Spinal cord (tissue), 10 donors: ENCODE measurements around the gene OBSCN. TPM values are rescaled to one million over a fixed set of nuclear protein-coding genes. Genes with fewer than 3 reads are reported as not detected.

Source experiments
- DNase-seq, 6 donors: peaks; one replicate each; pipeline versions ENCODE4 v3.0.0 to v3.0.0-alpha.2; 2013 to 2015; ENCODE audit warnings: low spot score in 6 of 6, low read depth in 4 of 6
- H3K27ac ChIP-seq: one replicate; pipeline ENCODE4 v1.5.1; 2013; ENCODE audit warnings: low read depth, low read length, control low read depth
- H3K27me3 ChIP-seq: one replicate; pipeline ENCODE4 v1.6.1; 2013; ENCODE audit warnings: low read length; ENCODE audit not compliant: control insufficient read depth, insufficient read depth
- H3K36me3 ChIP-seq: one replicate; pipeline ENCODE4 v1.6.1; 2013; ENCODE audit warnings: low read length; ENCODE audit not compliant: control insufficient read depth, insufficient read depth
- H3K4me1 ChIP-seq: one replicate; pipeline ENCODE4 v1.6.1; 2013; ENCODE audit warnings: low read length; ENCODE audit not compliant: control insufficient read depth, insufficient read depth
- H3K4me3 ChIP-seq: one replicate; pipeline ENCODE4 v1.5.1; 2013; ENCODE audit warnings: low read depth, low read length, control low read depth
- H3K9me3 ChIP-seq: one replicate; pipeline ENCODE4 v1.6.1; 2013; ENCODE audit warnings: low read length; ENCODE audit not compliant: control insufficient read depth, insufficient read depth
- WGBS: methylation state at CpG from one replicate; pipeline ENCODE4 v1.1.5; 2013; ENCODE audit warnings: missing lambda C conversion rate; ENCODE audit not compliant: insufficient coverage; 5-methylcytosine and 5-hydroxymethylcytosine counted together
- polyA plus RNA-seq, 2 donors: library from polyadenylated mRNA; unstranded; fragments of 120-200 nt; gene quantifications; one replicate each; pipeline ENCODE4 v1.2.1, GENCODE V29; 2013; ENCODE audit not compliant: insufficient read length in 2 of 2
- total RNA-seq, 2 donors: library from RNA; depleted of rRNA in 1 of 2; stranded (reverse); fragments of 120-200 nt in 1 of 2; fragments of >200 nt in 1 of 2; gene quantifications; one replicate each; pipeline versions ENCODE4 v1.2.3 to v1.2.4, GENCODE V29; 2013 to 2014
- donor health status: healthy.

Gene OBSCN
- total and polyA plus RNA-seq, 4 donors = 13.5 to 27.2 (median 22.0) TPM

GRCh38 chr1:228323401-228323800, 115.6 kb downstream of the OBSCN start:
- H3K9me3 ChIP-seq = peaks cover 4% of the 10 kb centered on the region
- no peak for DNase-seq
- H3K4me3 ChIP-seq = no peak overlapping the region
- WGBS = 92% methylated on average over 9 of the region's 9 CpGs
- H3K27ac ChIP-seq = no peak overlapping the region
- no peaks in the 10 kb centered on the region for H3K4me1 ChIP-seq
- H3K27me3 ChIP-seq = no peaks in the 10 kb centered on the region
- H3K36me3 ChIP-seq = peaks cover 41% of the 10 kb centered on the region

- peak in 1 of 6 donors; percentile 3 for DNase-seq
- Histone ChIP-seq H3K27ac (no peak overlapping the region), H3K4me3 (no peak overlapping the region), H3K9me3 (peaks cover 4% of the 10 kb centered on the region), H3K36me3 (peaks cover 24% of the 10 kb centered on the region), H3K4me1 (no peaks in the 10 kb centered on the region), H3K27me3 (no peaks in the 10 kb centered on the region)
- WGBS = no CpG with 5 or more reads among the region's 1 CpG
These were observed 117.4 kb downstream of the OBSCN start for GRCh38 chr1:228325267-228325666.

DNA sequence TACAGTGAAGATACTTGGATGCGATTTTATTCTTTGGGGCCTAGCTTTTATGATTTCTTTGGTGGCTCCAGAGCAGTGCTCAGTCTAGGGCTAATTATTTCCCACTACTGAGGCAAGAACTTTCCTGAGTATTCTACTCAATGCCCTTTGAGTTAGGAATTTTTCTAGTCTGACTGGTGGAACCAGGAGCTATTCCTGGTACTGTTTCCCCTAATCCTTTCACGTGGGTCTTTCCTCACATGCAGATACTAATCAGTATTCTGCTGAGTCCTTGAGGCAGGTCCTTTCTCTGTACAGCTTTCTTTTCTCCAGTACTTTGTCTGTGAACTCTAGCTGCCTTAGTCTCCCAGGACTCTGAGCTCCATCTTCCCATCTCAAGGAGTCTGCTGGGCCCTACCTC, 122.0 kb downstream of the OBSCN start:
- Histone ChIP-seq H3K27ac (no peak overlapping the region), H3K4me3 (no peak overlapping the region), H3K36me3 (peaks cover 23% of the 10 kb centered on the region), H3K27me3 (no peaks in the 10 kb centered on the region), H3K4me1 (no peaks in the 10 kb centered on the region), H3K9me3 (peaks cover 3% of the 10 kb centered on the region)
- WGBS = 47% methylated on average over 1 of the region's 2 CpGs
- DNase-seq = no peak

DNA sequence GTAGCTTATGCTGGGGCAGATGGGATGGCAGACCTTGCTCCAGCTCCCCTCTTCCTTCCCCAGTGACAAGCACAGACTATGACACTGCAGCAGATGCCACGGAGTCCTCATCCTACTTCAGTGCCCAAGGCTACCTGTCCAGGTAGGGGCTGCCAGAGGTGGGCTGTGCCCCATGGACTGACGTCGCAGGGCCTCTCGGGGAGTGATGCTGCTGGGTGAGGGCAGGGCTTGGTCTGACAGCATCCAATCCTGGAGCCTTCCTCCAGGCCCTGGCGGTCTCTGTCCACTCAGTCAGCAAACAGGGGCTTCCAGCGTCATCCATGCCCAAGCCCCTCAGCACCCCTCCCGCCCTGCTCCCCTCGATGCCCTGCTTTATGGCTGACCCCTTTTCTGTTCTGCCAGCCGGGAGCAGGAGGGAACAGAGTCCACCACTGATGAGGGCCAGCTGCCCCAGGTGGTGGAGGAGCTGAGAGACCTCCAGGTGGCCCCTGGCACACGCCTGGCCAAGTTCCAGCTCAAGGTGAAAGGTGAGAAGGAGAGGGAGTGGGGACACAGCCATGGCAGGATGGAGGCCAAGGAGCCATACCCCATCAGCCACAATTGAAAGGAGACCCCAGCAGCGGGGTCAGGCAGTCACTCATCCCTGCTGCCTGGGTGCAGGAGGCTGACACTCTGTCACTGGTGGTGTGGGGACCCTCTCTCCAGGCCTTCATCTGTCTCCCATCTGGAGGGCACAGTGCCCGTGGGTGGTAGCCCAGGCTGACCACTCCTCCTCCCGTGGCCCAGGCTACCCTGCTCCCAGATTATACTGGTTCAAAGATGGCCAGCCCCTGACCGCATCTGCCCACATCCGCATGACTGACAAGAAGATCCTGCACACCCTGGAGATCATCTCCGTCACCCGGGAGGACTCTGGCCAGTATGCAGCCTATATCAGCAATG, 125.2 kb downstream of the OBSCN start:
- H3K27ac ChIP-seq = no peak overlapping the region
- H3K27me3 ChIP-seq = no peaks in the 10 kb centered on the region
- no peaks in the 10 kb centered on the region for H3K9me3 ChIP-seq
- no peak for DNase-seq
- no peaks in the 10 kb centered on the region for H3K4me1 ChIP-seq
- peaks cover 53% of the 10 kb centered on the region for H3K36me3 ChIP-seq
- H3K4me3 ChIP-seq = no peak overlapping the region
- 93% methylated on average over 16 of the region's 17 CpGs for WGBS

GRCh38 chr1:228333739-228334115, 125.9 kb downstream of the OBSCN start:
- no peak overlapping the region for H3K4me3 ChIP-seq
- no peaks in the 10 kb centered on the region for H3K9me3 ChIP-seq
- H3K27ac ChIP-seq = no peak overlapping the region
- H3K27me3 ChIP-seq = no peaks in the 10 kb centered on the region
- 95% methylated on average over 10 of the region's 10 CpGs for WGBS
- peaks cover 60% of the 10 kb centered on the region for H3K36me3 ChIP-seq
- no peaks in the 10 kb centered on the region for H3K4me1 ChIP-seq
- DNase-seq = no peak

DNA sequence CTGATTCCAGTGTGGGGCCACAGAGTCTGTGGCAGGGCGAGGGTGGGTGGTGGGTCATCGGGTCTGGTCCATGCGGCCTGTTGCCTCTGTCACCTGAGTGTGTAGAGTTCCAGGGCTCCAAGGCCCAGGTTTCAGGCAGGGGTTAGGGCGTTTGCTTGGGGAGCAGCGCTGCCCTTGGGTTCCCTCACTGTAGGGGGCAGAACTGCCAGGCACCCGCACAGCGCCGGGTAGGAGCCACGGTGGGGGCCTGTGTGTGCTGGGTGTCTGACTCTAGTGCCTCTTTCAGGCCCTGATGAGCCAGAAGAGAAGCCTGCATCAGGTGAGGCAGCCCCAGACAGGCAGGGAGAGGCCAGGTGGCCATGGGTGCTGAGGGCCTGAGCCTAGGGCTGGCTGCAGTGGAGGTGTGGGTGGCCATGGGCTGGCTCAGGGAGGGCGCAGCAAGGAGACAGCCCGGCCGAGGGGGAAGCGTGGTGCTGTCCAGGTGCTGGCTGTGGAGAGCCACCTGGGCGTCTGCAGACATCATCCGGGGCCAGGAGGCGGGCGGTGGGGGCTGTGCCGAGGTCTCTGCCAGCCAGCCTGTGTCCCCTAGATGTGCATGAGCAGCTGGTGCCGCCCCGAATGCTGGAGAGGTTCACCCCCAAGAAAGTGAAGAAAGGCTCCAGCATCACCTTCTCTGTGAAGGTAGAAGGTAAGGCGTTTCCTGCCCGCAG, 126.5 kb downstream of the OBSCN start:
- Histone ChIP-seq H3K4me3 (no peak overlapping the region), H3K4me1 (no peaks in the 10 kb centered on the region), H3K27me3 (no peaks in the 10 kb centered on the region), H3K9me3 (no peaks in the 10 kb centered on the region), H3K36me3 (peaks cover 64% of the 10 kb centered on the region), H3K27ac (no peak overlapping the region)
- whole genome bisulfite sequencing = 97% methylated on average over 20 of the region's 22 CpGs
- DNase-seq = no peak

- DNase-seq = no peak
- H3K27ac ChIP-seq = no peak overlapping the region
- H3K4me1 ChIP-seq = no peaks in the 10 kb centered on the region
- H3K27me3 ChIP-seq = no peaks in the 10 kb centered on the region
- H3K9me3 ChIP-seq = no peaks in the 10 kb centered on the region
- peaks cover 68% of the 10 kb centered on the region for H3K36me3 ChIP-seq
- WGBS = 95% methylated on average over 10 of the region's 18 CpGs
- H3K4me3 ChIP-seq = no peak overlapping the region
These were observed 127.1 kb downstream of the OBSCN start for GRCh38 chr1:228334954-228335353.

GRCh38 chr1:228335406-228336307, 127.8 kb downstream of the OBSCN start:
- no peaks in the 10 kb centered on the region for H3K27me3 ChIP-seq
- WGBS = 84% methylated on average over 14 of the region's 15 CpGs
- no peak overlapping the region for H3K27ac ChIP-seq
- no peaks in the 10 kb centered on the region for H3K4me1 ChIP-seq
- no peak overlapping the region for H3K4me3 ChIP-seq
- no peaks in the 10 kb centered on the region for H3K9me3 ChIP-seq
- peaks cover 75% of the 10 kb centered on the region for H3K36me3 ChIP-seq
- no peak for DNase-seq

- no peaks in the 10 kb centered on the region for H3K27me3 ChIP-seq
- 68% methylated on average over 18 of the region's 18 CpGs for WGBS
- no peaks in the 10 kb centered on the region for H3K9me3 ChIP-seq
- no peaks in the 10 kb centered on the region for H3K4me1 ChIP-seq
- no peak overlapping the region for H3K27ac ChIP-seq
- no peak overlapping the region for H3K4me3 ChIP-seq
- DNase-seq = no peak
- H3K36me3 ChIP-seq = peaks cover 83% of the 10 kb centered on the region
These were observed 128.6 kb downstream of the OBSCN start for GRCh38 chr1:228336308-228337030.
